HepG2 (cell line): ENCODE results near the gene ZSCAN23. TPM values are rescaled to one million over a fixed set of nuclear protein-coding genes. Genes with fewer than 3 reads are reported as not detected.

Experiments used
- BCLAF1 ChIP-seq: fragments of 450-650 bp; IDR thresholded peaks from 2 replicates; pipeline ENCODE4 v1.6.1; 2017; ENCODE audit warnings: mild to moderate bottlenecking
- CHD4 ChIP-seq: fragments of 200-600 bp; sonication (generic); IDR thresholded peaks from 2 replicates; pipeline ENCODE4 v1.7.0; 2017; ENCODE audit warnings: mild to moderate bottlenecking, low read length, borderline replicate concordance
- ELF3 ChIP-seq: IDR thresholded peaks from 2 replicates; pipeline ENCODE4 v1.6.1; 2016; ENCODE audit warnings: missing genetic modification reagents, missing compliant biosample characterization
- GABPA ChIP-seq, 2 experiments: IDR thresholded peaks; 2 replicates each; pipeline ENCODE4 v1.6.1; 2011 to 2016; ENCODE audit warnings: low read depth in 2 of 2, low read length in 1 of 2, missing biosample characterization in 1 of 2, missing genetic modification characterization in 1 of 2
- HDAC2 ChIP-seq: sonication (generic); formaldehyde crosslinking; IDR thresholded peaks from 2 replicates; pipeline ENCODE4 v1.4.0; 2020; ENCODE audit warnings: missing genetic modification reagents
- HIC2 ChIP-seq: sonication (generic); formaldehyde crosslinking; IDR thresholded peaks from 2 replicates; pipeline ENCODE4 v1.9.0; 2022; ENCODE audit warnings: low read depth, missing genetic modification reagents
- KAT8 ChIP-seq: IDR thresholded peaks from 2 replicates; pipeline ENCODE4 v1.6.1; 2016; ENCODE audit warnings: missing genetic modification reagents, missing compliant biosample characterization
- MIER3 ChIP-seq: IDR thresholded peaks from 2 replicates; pipeline ENCODE4 v1.6.1; 2016; ENCODE audit warnings: missing compliant biosample characterization, borderline replicate concordance
- MIXL1 ChIP-seq: IDR thresholded peaks from 2 replicates; pipeline ENCODE4 v1.6.1; 2016
- MTF2 ChIP-seq: sonication (generic); formaldehyde crosslinking; IDR thresholded peaks from 2 replicates; pipeline ENCODE4 v1.5.0; 2020; ENCODE audit warnings: missing genetic modification reagents, borderline replicate concordance
- PTBP1 ChIP-seq: fragments of 200-400 bp; formaldehyde crosslinking; IDR thresholded peaks from 2 replicates; pipeline ENCODE4 v1.6.1; 2018; ENCODE audit warnings: low read length, low read depth; ENCODE audit not compliant: poor library complexity, severe bottlenecking
- RAD51 ChIP-seq: fragments of 450-650 bp; IDR thresholded peaks from 2 replicates; pipeline ENCODE4 v1.6.1; 2016; ENCODE audit warnings: borderline replicate concordance
- TFAP4 ChIP-seq: sonication (generic); IDR thresholded peaks from 2 replicates; pipeline ENCODE4 v1.6.1; 2016; ENCODE audit warnings: low read depth, borderline replicate concordance
- TMF1 ChIP-seq: sonication (generic); formaldehyde crosslinking; IDR thresholded peaks from 2 replicates; pipeline ENCODE4 v1.8.1; 2022; ENCODE audit warnings: low read depth, missing genetic modification reagents
- ZBTB25 ChIP-seq: IDR thresholded peaks from 2 replicates; pipeline ENCODE4 v1.6.1; 2018; ENCODE audit warnings: missing genetic modification reagents
- ZFP1 ChIP-seq: IDR thresholded peaks from 2 replicates; pipeline ENCODE4 v1.6.1; 2016
- ZMYM2 ChIP-seq: sonication (generic); formaldehyde crosslinking; IDR thresholded peaks from 2 replicates; pipeline ENCODE4 v1.8.0; 2022; ENCODE audit warnings: mild to moderate bottlenecking, missing genetic modification reagents
- ZNF580 ChIP-seq: IDR thresholded peaks from 2 replicates; pipeline ENCODE4 v1.6.1; 2016; ENCODE audit warnings: low read depth, borderline replicate concordance
- ZNF629 ChIP-seq: sonication (generic); formaldehyde crosslinking; conservative IDR thresholded peaks from 2 replicates; pipeline ENCODE4 v1.5.0; 2020; ENCODE audit warnings: missing genetic modification reagents
- ZNF652 ChIP-seq: IDR thresholded peaks from 2 replicates; pipeline ENCODE4 v1.6.1; 2016; ENCODE audit warnings: low read depth, borderline replicate concordance
- ZNF713 ChIP-seq: sonication (generic); formaldehyde crosslinking; IDR thresholded peaks from 2 replicates; pipeline ENCODE4 v1.4.0; 2020; ENCODE audit warnings: mild to moderate bottlenecking, missing genetic modification reagents
- ZNF800 ChIP-seq: sonication (generic); formaldehyde crosslinking; IDR thresholded peaks from 2 replicates; pipeline ENCODE4 v1.4.0; 2020; ENCODE audit warnings: missing genetic modification reagents
- ZNF841 ChIP-seq: sonication (generic); formaldehyde crosslinking; IDR thresholded peaks from 2 replicates; pipeline ENCODE4 v1.8.1; 2023; ENCODE audit warnings: missing genetic modification reagents, borderline replicate concordance
- polyA plus RNA-seq, 8 experiments: library from polyadenylated mRNA; depleted of rRNA in 3 of 8; stranded (reverse) in 7 of 8; unstranded in 1 of 8; fragments of >200 nt; fragmentation: Illumina TruSeq in 4 of 8; extraction: Trizol in 4 of 8; gene quantifications; 2 replicates each; pipeline versions ENCODE4 v1.2.1 to v1.2.3, GENCODE V29; 2011 to 2016; ENCODE audit warnings: low read depth in 4 of 8, missing spikeins in 1 of 8, mixed read lengths in 1 of 8; ENCODE audit not compliant: insufficient read depth in 1 of 8
- total RNA-seq, 5 experiments: library from RNA; depleted of rRNA; stranded (reverse); fragments of >200 nt; fragmentation: Illumina TruSeq; extraction: Trizol; gene quantifications; 2 replicates each; pipeline ENCODE4 v1.2.3, GENCODE V29; 2016; ENCODE audit warnings: low read depth in 1 of 5

The ZSCAN23 gene
- total and polyA plus RNA-seq, 2 of the 13 experiments (the other 11 are each of a cell fraction or from before 2014, with no cell fraction given) = 0.29 to 1.2 TPM

GRCh38 chr6:28488916-28489365, 45.6 kb upstream of the ZSCAN23 start (continued):
- TF ChIP-seq HIC2 = no peak
- no peak for TF ChIP-seq ZNF800 (CRISPR knock-in tag)
- TF ChIP-seq ELF3 (CRISPR knock-in tag) = peak; percentile 63; the same call in 1 of the 2 replicates
- peak; percentile 58; the same call in 1 of the 2 replicates for TF ChIP-seq ZMYM2 (CRISPR knock-in tag)
- TF ChIP-seq RAD51 = no peak
- TF ChIP-seq MIER3 (CRISPR knock-in tag) = 0 out of 2 replicates have a peak, but pooled peaks have one; percentile 52
- TF ChIP-seq ZNF652 (CRISPR knock-in tag) = peak; percentile 42; the same call in 1 of the 2 replicates
- peak; percentile 74 for TF ChIP-seq KAT8 (CRISPR knock-in tag)
- no peak for TF ChIP-seq BCLAF1
- TF ChIP-seq ZFP1 (CRISPR knock-in tag) = no peak
- no peak for TF ChIP-seq HDAC2 (CRISPR knock-in tag)
- no peak for TF ChIP-seq TMF1 (CRISPR knock-in tag)
- TF ChIP-seq GABPA (IDR thresholded peaks at IDR 0.05; ENCODE audit: low read depth, low read length) = no peak
- TF ChIP-seq GABPA (CRISPR knock-in tag; IDR thresholded peaks at IDR 0.05; ENCODE audit: low read depth) = peak; percentile 36; the same call in 1 of the 2 replicates
- TF ChIP-seq PTBP1 = no peak
- 0 out of 2 replicates have a peak, but pooled peaks have one; percentile 14 for TF ChIP-seq CHD4
- TF ChIP-seq MIXL1 = peak; percentile 37; the same call in 1 of the 2 replicates
- TF ChIP-seq ZNF629 = 0 out of 2 replicates have a peak, but pooled peaks have one; percentile 8
- TF ChIP-seq ZNF713 (CRISPR knock-in tag) = no peak
- TF ChIP-seq ZNF841 (CRISPR knock-in tag) = no peak
- peak; percentile 87; the same call in 1 of the 2 replicates for TF ChIP-seq TFAP4
- no peak for TF ChIP-seq MTF2 (CRISPR knock-in tag)
- 0 out of 2 replicates have a peak, but pooled peaks have one; percentile 27 for TF ChIP-seq ZNF580 (CRISPR knock-in tag)
- peak; percentile 76; the same call in 1 of the 2 replicates for TF ChIP-seq ZBTB25 (CRISPR knock-in tag)
